Stimulated activated CD8-positive, alpha-beta memory T cell treated with anti-CD3 and anti-CD28 coated beads, Interleukin-12 subunit alpha, Interleukin-12 subunit beta, amount 100 ng/mL, for 4 hours (primary cell): ENCODE results near the gene BNIP5.

Experiments
- DNase-seq: peaks from one replicate; pipeline ENCODE4 v3.0.0-alpha.2; 2020; ENCODE audit warnings: low read depth

Gene BNIP5

GRCh38 chr6:36336779-36337241 is at the start of gene BNIP5:
Gene BNIP5, minus strand, starts transcription at chr6:36336888. Its CDS starts 6,198 bp downstream, at chr6:36330690.
- no peak for DNase-seq

GRCh38 chr6:36384095-36384494 is 47.4 kb upstream of the BNIP5 start:
- no peak for DNase-seq

- no peak for DNase-seq
Measured at GRCh38 chr6:36383606-36384005, 46.9 kb upstream of the BNIP5 start.

- DNase-seq: no peak
Measured at GRCh38 chr6:36382976-36383375, 46.3 kb upstream of the BNIP5 start.

GRCh38 chr6:36381502-36382389 is 45.1 kb upstream of the BNIP5 start:
- no peak for DNase-seq

- no peak for DNase-seq
Measured at GRCh38 chr6:36380166-36380565, 43.5 kb upstream of the BNIP5 start.

- DNase-seq: no peak
Measured at GRCh38 chr6:36378936-36379335, 42.2 kb upstream of the BNIP5 start.

GRCh38 chr6:36378243-36378920 is 41.7 kb upstream of the BNIP5 start:
- no peak for DNase-seq

GRCh38 chr6:36377594-36377993 is 40.9 kb upstream of the BNIP5 start:
- no peak for DNase-seq

GRCh38 chr6:36376742-36377141 is 40.1 kb upstream of the BNIP5 start:
- no peak for DNase-seq

- no peak for DNase-seq
Measured at GRCh38 chr6:36376183-36376582, 39.5 kb upstream of the BNIP5 start.

GRCh38 chr6:36375644-36376155 is 39.0 kb upstream of the BNIP5 start:
- DNase-seq: no peak

GRCh38 chr6:36374972-36375371 is 38.3 kb upstream of the BNIP5 start:
- DNase-seq: no peak

GRCh38 chr6:36374194-36374593 is 37.5 kb upstream of the BNIP5 start:
- DNase-seq: no peak

GRCh38 chr6:36373368-36374019 is 36.8 kb upstream of the BNIP5 start:
- no peak for DNase-seq

GRCh38 chr6:36372088-36372487 is 35.4 kb upstream of the BNIP5 start:
- DNase-seq: no peak

- no peak for DNase-seq
Measured at GRCh38 chr6:36371211-36371610, 34.5 kb upstream of the BNIP5 start.

- no peak for DNase-seq
Measured at GRCh38 chr6:36370638-36371037, 34.0 kb upstream of the BNIP5 start.

GRCh38 chr6:36368921-36369865 is 32.5 kb upstream of the BNIP5 start:
- no peak for DNase-seq

- DNase-seq: no peak
Measured at GRCh38 chr6:36368421-36368820, 31.7 kb upstream of the BNIP5 start.

GRCh38 chr6:36367743-36368142 is 31.1 kb upstream of the BNIP5 start:
- no peak for DNase-seq
